Measurements from ENCODE around the gene CD99.
"Not testable (repeated sequence)": the region's sequence is repeated elsewhere in the genome, so short reads cannot be mapped to it uniquely, and the experiment has no call there.

Gene CD99

GRCh38 chrX:2769615-2770014, 78.5 kb downstream of the CD99 start:
- Histone ChIP-seq H3K4me1 (ENCODE audit: insufficient read depth, low read length, severe bottlenecking) (no peaks in the 10 kb centered on the region), H4K20me1 (ENCODE audit: insufficient read depth, low read length) (no peaks in the 10 kb centered on the region), H3K27me3 (ENCODE audit: insufficient read depth, low read length) (0 out of 2 replicates have a peak, but pooled peaks cover 6% of the 10 kb centered on the region), H3K36me3 (ENCODE audit: insufficient read depth, low read length) (no peaks in the 10 kb centered on the region), H3K9me3 (ENCODE audit: low read length) (0 out of 2 replicates have a peak, but pooled peaks cover 2% of the 10 kb centered on the region), H3K27ac (ENCODE audit: low read depth, low read length, poor library complexity, severe bottlenecking) (no peak overlapping the region), H3K4me3 (ENCODE audit: low read depth, low read length, poor library complexity, severe bottlenecking) (no peak overlapping the region), H3F3A (ENCODE audit: insufficient read depth, low read length) (no peaks in the 10 kb centered on the region), H3K9me2 (ENCODE audit: low read depth, low read length) (no peaks in the 10 kb centered on the region), H3K9ac (ENCODE audit: low read length) (no peak overlapping the region), H3K79me2 (ENCODE audit: insufficient read depth, low read length) (no peaks in the 10 kb centered on the region), H3K4me2 (ENCODE audit: low read length) (no peak overlapping the region), H2AFZ (ENCODE audit: low read length) (no peak overlapping the region)
- TF ChIP-seq EZH2 (IDR thresholded peaks at IDR 0.05; ENCODE audit: borderline replicate concordance, low read length) (no peak), CTCF (IDR thresholded peaks at IDR 0.05; ENCODE audit: low read length) (no peak)

- H3K4me3 ChIP-seq (ENCODE audit: low read depth, low read length, poor library complexity, severe bottlenecking); H3K9me3 ChIP-seq (ENCODE audit: low read length); H4K20me1 ChIP-seq (ENCODE audit: insufficient read depth, low read length); H3K4me1 ChIP-seq (ENCODE audit: insufficient read depth, low read length, severe bottlenecking); H3F3A ChIP-seq (ENCODE audit: insufficient read depth, low read length); H2AFZ ChIP-seq (ENCODE audit: low read length); H3K79me2 ChIP-seq (ENCODE audit: insufficient read depth, low read length); H3K4me2 ChIP-seq (ENCODE audit: low read length); H3K36me3 ChIP-seq (ENCODE audit: insufficient read depth, low read length); H3K9ac ChIP-seq (ENCODE audit: low read length); H3K9me2 ChIP-seq (ENCODE audit: low read depth, low read length); H3K27me3 ChIP-seq (ENCODE audit: insufficient read depth, low read length); H3K27ac ChIP-seq (ENCODE audit: low read depth, low read length, poor library complexity, severe bottlenecking): not testable (repeated sequence)
Observed at GRCh38 chrX:2773166-2774055, 82.3 kb downstream of the CD99 start.

- Histone ChIP-seq H3K27ac (ENCODE audit: low read depth, low read length, poor library complexity, severe bottlenecking) (no peak overlapping the region), H2AFZ (ENCODE audit: low read length) (no peak overlapping the region), H3F3A (ENCODE audit: insufficient read depth, low read length) (no peaks in the 10 kb centered on the region), H3K9me2 (ENCODE audit: low read depth, low read length) (no peaks in the 10 kb centered on the region), H3K79me2 (ENCODE audit: insufficient read depth, low read length) (no peaks in the 10 kb centered on the region), H3K4me1 (ENCODE audit: insufficient read depth, low read length, severe bottlenecking) (no peaks in the 10 kb centered on the region), H3K36me3 (ENCODE audit: insufficient read depth, low read length) (no peaks in the 10 kb centered on the region), H3K27me3 (ENCODE audit: insufficient read depth, low read length) (0 out of 2 replicates have a peak, but pooled peaks cover 3% of the 10 kb centered on the region), H3K4me3 (ENCODE audit: low read depth, low read length, poor library complexity, severe bottlenecking) (no peak overlapping the region), H4K20me1 (ENCODE audit: insufficient read depth, low read length) (no peaks in the 10 kb centered on the region), H3K9ac (ENCODE audit: low read length) (no peak overlapping the region), H3K9me3 (ENCODE audit: low read length) (0 out of 2 replicates have a peak, but pooled peaks cover 5% of the 10 kb centered on the region), H3K4me2 (ENCODE audit: low read length) (no peak overlapping the region)
- TF ChIP-seq EZH2 (IDR thresholded peaks at IDR 0.05; ENCODE audit: borderline replicate concordance, low read length), result no peak
- no peak for TF ChIP-seq CTCF (IDR thresholded peaks at IDR 0.05; ENCODE audit: low read length)
Observed at GRCh38 chrX:2774057-2774456, 83.0 kb downstream of the CD99 start.
